Stimulated activated CD4-positive, alpha-beta T cell treated with anti-CD3 and anti-CD28 coated beads, Interleukin-15, amount 100 ng/mL, for 48 hours (primary cell): Measurements from ENCODE around the gene APEH.

Experiments used
- DNase-seq, 2 donors: peaks; one replicate each; pipeline ENCODE4 v3.0.0-alpha.2; 2020; ENCODE audit warnings: low read depth in 2 of 2

APEH gene

DNA sequence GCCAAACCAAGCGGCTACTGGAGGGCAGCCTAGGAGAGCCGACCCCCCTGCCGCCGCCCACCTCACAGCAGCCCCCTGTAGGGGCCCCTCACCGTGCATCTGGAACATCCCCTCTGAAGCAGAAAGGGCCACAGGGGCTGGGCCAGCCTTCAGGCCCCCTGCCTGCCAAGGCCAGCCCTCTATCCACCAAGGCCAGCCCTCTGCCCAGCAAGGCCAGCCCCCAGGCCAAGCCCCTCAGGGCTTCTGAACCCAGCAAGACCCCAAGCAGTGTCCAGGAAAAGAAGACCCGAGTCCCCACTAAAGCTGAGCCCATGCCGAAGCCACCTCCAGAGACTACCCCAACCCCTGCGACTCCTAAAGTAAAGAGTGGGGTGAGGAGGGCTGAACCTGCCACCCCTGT, 23.5 kb upstream of the APEH start:
- DNase-seq: no peak

DNA sequence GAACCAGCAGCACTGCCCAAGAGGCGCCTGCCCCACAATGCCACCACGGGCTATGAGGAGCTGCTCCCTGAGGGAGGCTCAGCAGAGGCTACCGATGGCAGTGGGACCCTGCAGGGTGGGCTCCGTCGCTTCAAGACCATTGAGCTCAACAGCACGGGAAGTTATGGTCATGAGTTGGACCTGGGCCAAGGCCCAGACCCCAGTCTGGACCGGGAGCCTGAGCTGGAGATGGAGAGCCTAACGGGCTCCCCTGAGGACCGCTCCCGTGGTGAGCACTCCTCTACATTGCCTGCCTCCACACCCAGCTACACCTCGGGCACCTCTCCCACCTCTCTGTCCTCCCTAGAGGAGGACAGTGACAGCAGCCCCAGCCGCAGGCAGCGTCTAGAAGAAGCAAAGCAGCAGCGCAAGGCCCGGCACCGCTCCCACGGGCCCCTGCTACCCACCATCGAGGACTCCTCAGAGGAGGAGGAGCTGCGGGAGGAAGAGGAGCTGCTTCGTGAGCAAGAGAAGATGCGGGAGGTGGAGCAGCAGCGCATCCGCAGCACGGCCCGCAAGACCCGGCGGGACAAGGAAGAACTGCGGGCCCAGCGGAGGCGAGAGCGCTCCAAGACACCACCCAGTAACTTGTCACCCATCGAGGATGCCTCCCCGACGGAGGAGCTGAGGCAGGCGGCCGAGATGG, 21.8 kb upstream of the APEH start:
- DNase-seq: no peak

DNA sequence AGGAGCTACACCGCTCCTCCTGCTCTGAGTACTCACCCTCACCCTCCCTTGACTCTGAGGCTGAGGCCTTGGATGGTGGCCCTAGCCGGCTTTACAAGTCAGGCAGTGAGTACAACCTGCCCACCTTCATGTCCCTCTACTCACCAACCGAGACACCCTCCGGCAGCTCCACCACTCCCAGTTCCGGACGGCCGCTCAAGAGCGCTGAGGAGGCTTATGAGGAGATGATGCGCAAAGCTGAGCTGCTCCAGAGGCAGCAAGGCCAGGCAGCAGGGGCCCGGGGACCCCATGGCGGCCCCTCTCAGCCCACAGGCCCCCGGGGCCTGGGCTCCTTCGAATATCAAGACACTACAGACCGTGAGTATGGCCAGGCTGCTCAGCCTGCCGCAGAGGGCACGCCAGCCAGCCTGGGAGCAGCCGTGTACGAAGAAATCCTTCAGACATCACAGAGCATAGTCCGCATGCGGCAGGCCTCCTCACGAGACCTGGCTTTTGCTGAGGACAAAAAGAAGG, 21.2 kb upstream of the APEH start:
- DNase-seq: no peak

DNA sequence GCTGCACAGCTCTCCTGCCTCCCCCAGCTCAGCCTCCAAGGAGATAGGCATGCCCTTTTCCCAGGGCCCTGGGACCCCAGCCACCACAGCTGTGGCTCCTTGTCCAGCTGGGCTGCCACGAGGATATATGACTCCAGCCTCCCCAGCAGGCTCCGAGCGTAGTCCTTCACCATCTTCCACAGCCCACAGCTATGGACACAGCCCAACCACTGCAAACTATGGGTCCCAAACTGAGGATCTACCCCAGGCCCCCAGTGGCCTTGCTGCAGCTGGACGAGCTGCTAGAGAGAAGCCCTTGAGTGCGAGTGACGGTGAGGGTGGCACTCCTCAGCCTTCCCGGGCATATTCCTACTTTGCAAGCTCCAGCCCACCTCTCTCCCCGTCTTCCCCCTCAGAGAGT, 20.5 kb upstream of the APEH start:
- DNase-seq: no peak

DNA sequence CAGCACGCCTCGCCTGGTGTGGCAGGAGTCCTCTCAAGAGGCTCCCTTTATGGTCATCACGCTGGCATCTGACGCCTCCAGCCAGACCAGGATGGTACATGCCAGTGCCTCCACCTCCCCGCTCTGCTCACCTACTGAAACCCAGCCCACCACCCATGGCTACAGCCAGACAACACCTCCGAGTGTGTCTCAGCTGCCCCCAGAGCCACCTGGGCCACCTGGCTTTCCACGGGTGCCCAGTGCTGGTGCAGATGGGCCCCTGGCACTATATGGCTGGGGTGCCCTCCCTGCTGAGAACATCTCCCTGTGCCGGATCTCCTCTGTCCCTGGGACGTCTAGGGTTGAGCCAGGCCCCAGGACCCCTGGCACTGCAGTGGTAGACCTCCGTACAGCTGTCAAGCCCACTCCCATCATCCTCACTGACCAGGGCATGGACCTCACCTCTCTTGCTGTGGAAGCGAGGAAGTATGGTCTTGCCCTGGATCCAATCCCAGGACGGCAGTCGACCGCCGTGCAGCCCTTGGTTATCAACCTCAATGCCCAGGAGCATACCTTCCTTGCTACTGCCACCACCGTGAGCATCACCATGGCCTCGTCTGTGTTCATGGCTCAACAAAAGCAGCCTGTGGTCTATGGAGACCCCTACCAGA, 19.9 kb upstream of the APEH start:
- DNase-seq: no peak

DNA sequence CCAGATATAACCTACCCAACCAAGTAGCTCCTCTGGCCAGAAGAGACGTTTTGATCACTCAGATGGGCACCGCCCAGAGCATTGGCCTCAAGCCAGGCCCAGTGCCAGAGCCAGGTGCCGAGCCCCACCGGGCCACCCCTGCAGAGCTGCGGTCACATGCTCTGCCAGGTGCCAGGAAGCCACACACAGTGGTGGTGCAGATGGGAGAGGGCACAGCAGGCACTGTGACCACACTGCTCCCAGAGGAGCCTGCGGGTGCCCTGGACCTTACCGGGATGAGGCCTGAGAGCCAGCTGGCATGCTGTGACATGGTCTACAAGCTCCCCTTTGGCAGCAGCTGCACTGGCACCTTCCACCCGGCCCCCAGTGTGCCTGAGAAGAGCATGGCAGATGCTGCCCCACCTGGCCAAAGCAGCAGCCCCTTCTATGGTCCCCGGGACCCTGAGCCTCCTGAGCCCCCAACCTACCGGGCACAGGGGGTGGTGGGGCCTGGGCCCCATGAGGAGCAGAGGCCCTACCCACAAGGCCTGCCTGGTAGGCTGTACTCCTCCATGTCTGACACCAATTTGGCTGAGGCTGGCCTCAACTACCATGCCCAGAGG, 19.1 kb upstream of the APEH start:
- DNase-seq: no peak

DNA sequence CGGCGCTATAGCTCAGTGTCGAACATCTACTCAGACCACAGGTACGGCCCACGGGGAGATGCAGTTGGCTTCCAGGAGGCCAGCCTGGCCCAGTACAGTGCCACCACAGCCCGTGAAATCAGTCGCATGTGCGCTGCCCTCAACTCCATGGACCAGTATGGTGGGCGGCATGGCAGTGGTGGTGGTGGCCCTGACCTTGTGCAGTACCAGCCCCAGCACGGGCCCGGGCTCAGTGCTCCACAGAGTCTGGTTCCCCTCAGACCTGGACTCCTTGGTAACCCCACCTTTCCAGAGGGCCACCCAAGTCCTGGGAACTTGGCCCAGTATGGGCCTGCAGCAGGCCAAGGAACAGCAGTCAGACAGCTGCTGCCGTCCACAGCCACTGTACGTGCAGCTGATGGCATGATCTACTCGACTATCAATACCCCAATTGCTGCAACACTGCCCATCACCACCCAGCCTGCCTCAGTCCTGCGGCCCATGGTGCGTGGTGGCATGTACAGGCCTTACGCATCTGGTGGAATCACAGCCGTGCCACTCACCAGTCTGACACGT, 18.3 kb upstream of the APEH start:
- DNase-seq: no peak

DNA sequence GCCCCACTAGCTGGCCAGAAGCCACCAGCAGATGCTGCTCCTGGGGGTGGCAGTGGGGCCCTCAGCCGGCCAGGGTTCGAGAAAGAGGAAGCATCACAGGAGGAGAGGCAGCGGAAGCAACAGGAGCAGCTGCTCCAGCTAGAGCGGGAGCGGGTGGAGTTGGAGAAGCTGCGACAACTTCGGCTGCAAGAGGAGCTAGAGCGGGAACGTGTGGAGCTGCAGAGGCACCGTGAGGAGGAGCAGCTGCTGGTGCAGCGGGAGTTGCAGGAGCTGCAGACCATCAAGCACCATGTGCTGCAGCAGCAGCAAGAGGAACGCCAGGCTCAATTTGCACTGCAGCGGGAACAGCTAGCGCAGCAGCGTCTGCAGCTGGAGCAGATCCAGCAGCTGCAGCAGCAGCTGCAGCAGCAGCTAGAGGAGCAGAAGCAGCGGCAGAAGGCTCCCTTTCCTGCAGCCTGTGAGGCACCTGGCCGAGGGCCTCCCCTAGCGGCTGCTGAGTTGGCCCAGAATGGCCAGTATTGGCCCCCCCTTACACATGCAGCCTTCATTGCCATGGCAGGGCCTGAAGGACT, 17.5 kb upstream of the APEH start:
- DNase-seq: no peak

DNA sequence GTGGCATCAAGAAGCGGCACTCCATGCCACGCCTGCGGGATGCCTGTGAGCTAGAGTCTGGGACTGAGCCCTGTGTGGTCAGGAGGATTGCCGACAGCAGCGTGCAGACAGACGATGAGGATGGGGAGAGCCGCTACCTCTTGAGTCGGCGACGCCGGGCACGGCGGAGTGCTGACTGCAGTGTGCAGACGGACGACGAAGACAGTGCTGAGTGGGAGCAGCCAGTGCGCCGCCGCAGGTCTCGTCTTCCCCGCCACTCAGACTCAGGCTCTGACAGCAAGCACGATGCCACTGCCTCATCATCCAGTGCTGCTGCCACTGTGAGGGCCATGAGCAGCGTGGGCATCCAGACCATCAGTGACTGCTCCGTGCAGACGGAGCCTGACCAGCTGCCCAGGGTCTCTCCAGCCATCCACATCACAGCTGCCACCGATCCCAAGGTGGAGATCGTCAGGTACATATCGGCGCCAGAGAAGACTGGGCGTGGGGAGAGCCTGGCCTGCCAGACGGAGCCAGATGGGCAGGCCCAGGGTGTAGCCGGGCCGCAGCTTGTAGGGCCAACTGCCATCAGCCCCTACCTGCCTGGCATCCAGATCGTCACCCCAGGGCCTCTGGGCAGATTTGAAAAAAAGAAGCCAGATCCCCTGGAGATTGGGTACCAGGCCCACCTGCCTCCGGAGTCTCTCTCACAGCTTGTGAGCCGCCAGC, 16.8 kb upstream of the APEH start:
- DNase-seq: no peak

DNA sequence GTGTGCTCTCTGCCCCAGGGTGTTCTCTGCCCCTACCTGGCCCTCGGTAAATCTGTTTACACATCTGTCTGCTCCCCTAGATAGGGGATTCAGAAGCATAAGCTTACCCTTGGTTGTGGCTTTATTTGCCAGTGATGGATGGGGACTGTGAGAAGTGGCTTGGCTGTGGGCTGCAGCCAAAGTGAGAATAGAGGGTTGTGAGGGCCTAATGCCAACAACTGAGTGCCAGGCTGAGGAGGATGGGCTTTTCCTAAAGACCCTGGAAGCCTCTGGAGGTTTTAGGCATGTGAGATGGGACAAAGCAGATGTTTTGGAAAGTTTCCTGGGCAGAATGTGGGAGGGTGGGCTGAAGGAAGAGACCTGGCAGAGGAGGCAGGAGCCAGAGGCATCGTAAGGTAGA, 15.4 kb upstream of the APEH start:
- no peak for DNase-seq

DNA sequence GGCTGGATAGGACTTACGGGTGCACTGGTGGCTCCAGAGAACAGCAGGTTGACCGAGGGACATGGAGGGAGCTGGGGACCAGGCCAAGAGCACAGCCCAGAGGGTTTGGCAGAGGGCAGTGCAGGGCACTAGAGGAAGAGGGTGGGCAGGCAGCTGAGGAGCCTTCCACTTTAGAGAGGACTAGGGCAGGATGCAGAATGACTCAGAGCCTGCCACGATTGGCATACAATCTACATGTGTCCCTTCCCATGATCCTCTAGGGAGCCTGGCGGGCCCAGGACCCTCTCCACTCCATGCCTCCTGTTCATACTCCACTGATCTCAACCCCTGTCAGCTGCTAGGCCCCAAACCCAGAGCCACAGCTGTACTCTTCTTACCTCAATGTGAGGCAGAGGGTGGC, 14.4 kb upstream of the APEH start:
- DNase-seq: no peak

DNA sequence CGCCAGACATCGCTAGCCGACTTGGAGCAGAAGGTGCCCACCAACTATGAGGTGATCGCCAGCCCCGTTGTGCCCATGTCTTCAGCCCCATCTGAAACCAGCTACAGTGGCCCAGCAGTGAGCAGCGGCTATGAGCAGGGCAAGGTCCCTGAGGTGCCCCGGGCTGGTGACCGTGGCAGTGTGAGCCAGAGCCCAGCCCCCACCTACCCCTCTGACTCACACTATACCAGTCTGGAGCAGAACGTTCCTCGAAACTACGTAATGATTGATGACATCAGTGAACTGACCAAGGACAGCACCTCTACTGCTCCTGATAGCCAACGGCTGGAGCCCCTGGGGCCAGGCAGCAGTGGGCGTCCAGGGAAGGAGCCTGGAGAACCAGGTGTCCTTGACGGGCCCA, 12.9 kb upstream of the APEH start:
- DNase-seq: no peak

DNA sequence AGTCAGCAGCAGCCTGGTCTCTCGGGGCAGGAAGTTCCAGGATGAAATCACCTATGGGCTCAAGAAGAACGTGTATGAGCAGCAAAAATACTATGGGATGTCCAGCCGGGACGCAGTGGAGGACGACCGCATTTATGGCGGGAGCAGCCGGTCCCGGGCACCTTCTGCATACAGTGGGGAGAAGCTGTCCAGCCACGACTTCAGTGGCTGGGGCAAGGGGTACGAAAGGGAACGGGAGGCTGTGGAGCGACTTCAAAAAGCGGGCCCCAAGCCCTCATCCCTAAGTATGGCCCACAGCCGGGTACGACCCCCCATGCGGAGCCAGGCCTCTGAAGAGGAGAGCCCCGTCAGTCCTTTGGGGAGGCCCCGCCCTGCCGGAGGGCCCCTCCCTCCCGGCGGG, 12.1 kb upstream of the APEH start:
- no peak for DNase-seq

DNA sequence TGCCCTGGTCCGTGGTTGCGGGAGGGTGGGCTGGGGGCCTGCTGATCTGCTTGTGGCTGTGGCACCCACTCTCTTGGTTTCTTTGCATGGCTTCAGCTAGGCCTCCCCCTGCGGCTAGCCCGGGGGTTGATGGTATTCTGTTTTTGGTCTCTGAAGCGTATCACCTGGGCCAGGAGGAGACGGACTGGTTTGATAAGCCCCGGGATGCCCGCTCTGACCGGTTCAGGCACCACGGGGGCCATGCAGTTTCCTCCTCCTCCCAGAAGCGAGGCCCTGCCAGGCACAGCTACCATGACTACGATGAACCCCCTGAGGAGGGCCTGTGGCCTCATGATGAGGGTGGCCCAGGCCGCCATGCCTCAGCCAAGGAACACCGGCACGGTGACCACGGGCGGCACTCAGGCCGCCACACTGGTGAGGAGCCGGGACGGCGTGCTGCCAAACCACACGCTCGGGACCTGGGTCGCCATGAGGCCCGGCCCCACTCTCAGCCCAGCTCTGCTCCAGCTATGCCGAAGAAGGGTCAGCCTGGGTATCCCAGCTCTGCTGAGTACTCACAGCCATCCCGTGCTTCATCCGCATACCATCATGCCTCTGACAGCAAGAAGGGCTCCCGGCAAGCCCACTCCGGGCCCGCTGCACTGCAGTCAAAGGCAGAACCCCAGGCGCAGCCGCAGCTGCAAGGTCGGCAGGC, 11.3 kb upstream of the APEH start:
- DNase-seq: no peak

DNA sequence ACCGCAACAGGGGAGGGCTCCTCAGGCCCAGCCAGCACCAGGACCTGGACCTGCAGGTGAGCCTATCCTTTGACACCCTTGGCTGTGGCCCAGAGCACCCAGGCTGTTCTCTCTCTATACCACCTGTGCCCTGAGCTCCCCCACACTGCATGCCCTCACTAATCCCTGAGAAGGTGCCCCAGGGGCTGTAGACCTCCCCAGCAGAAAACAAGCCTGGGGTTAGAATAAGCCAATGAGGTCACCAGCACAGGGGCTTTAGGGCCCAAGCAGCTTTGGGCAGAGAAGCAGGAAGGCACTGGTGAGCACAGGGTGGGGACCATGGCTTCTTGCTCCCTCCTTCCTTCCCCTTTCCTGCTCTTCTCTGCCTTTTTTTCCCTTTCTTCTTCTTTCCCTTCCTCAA, 10.3 kb upstream of the APEH start:
- no peak for DNase-seq

DNA sequence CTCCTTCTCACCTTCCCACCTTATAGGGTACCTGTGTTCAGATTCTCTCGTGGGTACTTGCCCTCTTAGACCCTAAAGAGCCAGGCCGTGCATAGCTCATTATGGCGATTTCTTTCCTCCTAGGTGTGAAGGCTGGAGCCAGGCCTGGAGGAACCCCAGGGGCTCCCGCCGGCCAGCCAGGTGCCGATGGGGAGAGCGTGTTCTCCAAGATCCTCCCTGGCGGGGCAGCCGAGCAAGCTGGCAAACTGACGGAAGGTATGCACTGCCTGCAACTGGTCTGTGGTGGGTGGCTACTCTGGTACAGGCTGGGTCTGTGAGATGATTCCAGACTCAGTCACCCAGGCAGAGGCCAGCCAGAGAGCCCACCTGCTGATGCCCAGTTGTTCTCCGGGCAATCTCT, 9.9 kb upstream of the APEH start:
- DNase-seq: no peak

DNA sequence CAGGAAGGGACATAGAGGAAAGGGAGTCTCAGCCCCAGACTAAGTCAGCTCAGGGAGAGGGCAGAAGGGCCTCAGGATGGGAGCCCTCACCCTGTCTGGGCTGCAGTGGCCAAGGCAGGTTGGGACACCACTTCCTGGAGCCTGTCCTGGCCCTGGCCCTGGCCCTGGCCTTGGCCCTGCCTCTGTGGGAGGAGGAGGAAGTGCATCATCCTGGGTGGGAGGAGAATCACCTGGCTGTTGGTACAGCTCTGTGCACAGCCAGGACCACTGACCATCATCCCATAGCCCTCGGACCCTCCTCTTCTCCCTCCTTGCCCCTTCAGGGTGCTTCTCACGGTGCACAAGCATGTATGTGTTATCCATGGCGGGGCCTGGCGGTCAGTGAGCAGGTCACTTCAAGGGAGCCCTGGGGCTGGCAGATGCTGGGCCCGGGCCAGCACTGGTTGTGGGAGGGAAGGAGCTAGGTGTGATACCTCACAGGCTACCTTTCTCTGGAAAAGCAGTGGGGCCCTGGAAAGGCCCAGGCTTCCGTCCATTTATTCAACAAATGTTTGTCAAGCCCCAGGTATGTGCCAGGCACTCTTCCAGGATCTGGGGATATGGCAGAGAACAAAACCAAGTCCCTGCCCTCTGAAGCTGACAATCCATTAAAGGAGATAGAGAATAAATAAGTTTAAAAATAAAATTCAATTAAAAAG, 8.2 kb upstream of the APEH start:
- DNase-seq: no peak

DNA sequence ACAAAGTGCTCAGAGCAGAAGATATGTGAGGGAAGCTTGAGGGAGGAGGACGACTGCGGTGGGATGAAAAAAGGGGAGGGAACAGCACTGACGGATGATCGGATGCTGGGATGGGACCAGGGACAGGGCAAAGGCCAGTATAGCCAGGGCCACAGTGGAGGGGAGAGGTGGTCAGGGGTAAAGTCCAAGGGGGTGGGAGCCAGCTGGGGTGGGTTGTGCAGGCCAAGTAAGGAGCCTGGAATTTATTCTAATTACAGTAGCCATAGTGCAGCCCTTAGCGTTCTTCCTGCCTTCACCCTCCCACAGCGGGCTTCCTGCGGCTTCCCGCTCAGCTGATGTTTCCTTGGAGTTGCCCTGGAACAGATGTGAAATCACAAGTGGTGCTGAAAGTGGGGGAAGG, 7.6 kb upstream of the APEH start:
- DNase-seq: no peak

DNA sequence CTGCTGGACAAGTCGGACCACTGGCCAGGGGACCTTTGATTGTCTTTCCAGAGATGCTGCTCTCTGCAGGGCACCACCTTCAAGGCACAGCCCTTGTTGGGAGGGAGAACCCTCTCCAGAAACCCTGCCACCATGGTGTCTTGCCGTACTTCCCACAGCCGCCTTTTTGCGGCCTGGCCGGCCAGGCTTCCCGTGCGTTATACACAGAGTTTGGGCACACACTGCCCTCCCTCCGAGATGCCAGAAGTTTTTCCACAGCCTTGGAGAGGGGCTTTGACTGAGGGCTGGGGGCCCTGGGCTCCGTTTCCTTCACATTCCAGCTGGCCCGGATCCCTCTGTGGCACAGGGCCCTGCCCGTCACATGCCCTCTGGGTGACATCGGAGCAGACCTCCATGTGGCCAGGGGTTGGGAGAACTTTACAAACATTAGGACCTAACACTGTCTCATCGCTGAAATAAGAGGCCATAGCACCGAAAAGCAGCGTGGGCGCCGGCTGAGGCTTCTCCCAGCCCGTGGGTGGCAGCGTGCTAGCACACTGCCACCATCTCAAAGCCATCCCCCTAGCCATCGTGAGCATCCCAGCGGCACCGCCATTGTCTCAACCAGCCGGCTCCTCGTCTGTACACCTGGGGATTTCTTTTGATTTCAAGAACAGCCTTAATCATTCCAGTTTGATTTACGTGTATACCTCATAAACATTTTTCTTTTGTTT, 6.3 kb upstream of the APEH start:
- no peak for DNase-seq

DNA sequence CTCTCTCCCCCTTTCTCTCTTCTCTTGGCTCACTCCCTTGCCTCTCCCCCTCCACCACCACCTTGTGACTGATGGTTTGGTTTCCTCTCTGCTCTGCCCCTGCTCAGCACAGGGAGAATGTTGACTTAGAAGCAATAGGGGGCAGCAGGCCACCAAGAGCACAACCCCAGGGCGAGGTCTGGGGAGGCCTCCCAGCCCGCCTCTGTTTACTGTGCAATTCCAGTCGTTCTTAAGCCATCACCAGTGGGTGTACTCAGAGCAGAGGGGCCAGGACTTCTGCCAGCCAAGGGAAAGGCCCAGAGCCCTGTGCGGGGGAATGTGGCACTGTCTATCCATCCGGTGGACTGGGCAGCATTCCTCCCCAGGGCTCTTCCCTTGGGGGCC, 5.7 kb upstream of the APEH start:
- no peak for DNase-seq
